H1 (cell line): ENCODE measurements around the gene ZNF225. TPM values are rescaled to one million over a fixed set of nuclear protein-coding genes. Genes with fewer than 3 reads are reported as not detected.

ENCODE experiments used
- CTCF ChIA-PET: fragments of 300-600 bp; sonication (Branson Sonifier 250); formaldehyde crosslinking; loops from one replicate; lab custom pipeline; 2021; ENCODE audit not compliant: partially characterized antibody; lab: Charles Lee
- POLR2A ChIA-PET: fragments of 300-600 bp; sonication (Branson Sonifier 250); formaldehyde crosslinking; loops from one replicate; lab custom pipeline; 2021; ENCODE audit warnings: inconsistent platforms; ENCODE audit not compliant: partially characterized antibody; lab: Charles Lee
- DNase-seq, 2 experiments: peaks; one replicate each; pipeline versions ENCODE4 v3.0.0 to v3.0.0-alpha.2; 2010 to 2022; ENCODE audit warnings: low spot score in 2 of 2, low read depth in 1 of 2, mixed read lengths in 1 of 2
- FAIRE-seq: peaks from 2 replicates; lab custom pipeline; 2011; peaks lifted over from hg19 to GRCh38; lab: Jason Lieb, UNC
- H2AFZ ChIP-seq: 2 replicates; pipeline ENCODE4 v1.8.1; 2012; ENCODE audit warnings: low read length, inconsistent platforms
- H2AK5ac ChIP-seq: 2 replicates; pipeline ENCODE4 v1.6.1; 2013; ENCODE audit warnings: low read depth, low read length
- H2BK120ac ChIP-seq: replicated peaks from 2 replicates; pipeline ENCODE3; 2013; ENCODE audit warnings: low read depth, low read length, inconsistent platforms
- H2BK12ac ChIP-seq: 2 replicates; pipeline ENCODE4 v1.6.1; 2013; ENCODE audit warnings: low read depth, low read length
- H2BK15ac ChIP-seq: 2 replicates; pipeline ENCODE4 v1.6.1; 2013; ENCODE audit warnings: low read length
- H2BK20ac ChIP-seq: 2 replicates; pipeline ENCODE4 v1.6.1; 2013; ENCODE audit warnings: low read length
- H2BK5ac ChIP-seq: 2 replicates; pipeline ENCODE4 v1.6.1; 2013; ENCODE audit warnings: low read depth, low read length
- H3K14ac ChIP-seq: 2 replicates; pipeline ENCODE4 v1.6.1; 2013; ENCODE audit warnings: inconsistent platforms; ENCODE audit not compliant: insufficient read length
- H3K18ac ChIP-seq: 2 replicates; pipeline ENCODE4 v1.6.1; 2013; ENCODE audit warnings: low read length; ENCODE audit errors: extremely low read depth
- H3K23ac ChIP-seq: 2 replicates; pipeline ENCODE4 v1.6.1; 2013; ENCODE audit warnings: inconsistent platforms; ENCODE audit not compliant: insufficient read length
- H3K23me2 ChIP-seq: 2 replicates; pipeline ENCODE4 v1.6.1; 2013; ENCODE audit warnings: low read depth, low read length
- H3K27ac ChIP-seq: 2 replicates; pipeline ENCODE4 v1.6.1; 2011; ENCODE audit warnings: low read depth, low read length, inconsistent platforms
- H3K27me3 ChIP-seq, 4 experiments: replicated peaks in 1 of 4; 1 replicate in 1 of 4; 2 replicates in 3 of 4; pipeline versions ENCODE4 v1.6.1 to v1.8.1; 2011 to 2013; ENCODE audit warnings: low read length in 3 of 4, mild to moderate bottlenecking in 3 of 4, inconsistent platforms in 2 of 4, mixed read lengths in 2 of 4, moderate library complexity in 1 of 4; ENCODE audit not compliant: control insufficient read depth in 3 of 4, insufficient read depth in 3 of 4; ENCODE audit errors: extremely low read depth in 1 of 4
- H3K36me3 ChIP-seq, 4 experiments: 2 replicates each; pipeline versions ENCODE4 v1.6.1 to v1.8.1; 2011 to 2013; ENCODE audit warnings: mild to moderate bottlenecking in 4 of 4, low read length in 3 of 4, moderate library complexity in 2 of 4, control low read depth in 1 of 4, inconsistent platforms in 1 of 4; ENCODE audit not compliant: insufficient read depth in 4 of 4, control insufficient read depth in 2 of 4
- H3K4ac ChIP-seq: replicated peaks from 2 replicates; pipeline ENCODE3; 2013; ENCODE audit warnings: low read length, low read depth, mixed read lengths, inconsistent platforms; ENCODE audit not compliant: insufficient read length
- H3K4me1 ChIP-seq, 4 experiments: replicated peaks in 1 of 4; 1 replicate in 1 of 4; 2 replicates in 3 of 4; pipeline versions ENCODE4 v1.6.1 to v1.8.1; 2011 to 2013; ENCODE audit warnings: low read length in 3 of 4, inconsistent platforms in 2 of 4, mixed read lengths in 1 of 4; ENCODE audit not compliant: insufficient read depth in 4 of 4, control insufficient read depth in 3 of 4
- H3K4me2 ChIP-seq, 2 experiments: 2 replicates each; pipeline versions ENCODE4 v1.6.1 to v1.8.1; 2011 to 2013; ENCODE audit warnings: low read depth in 2 of 2, low read length in 2 of 2, control low read depth in 1 of 2, inconsistent platforms in 1 of 2, mild to moderate bottlenecking in 1 of 2; ENCODE audit not compliant: insufficient read depth in 1 of 2
- H3K4me3 ChIP-seq, 4 experiments: fragments of 200-600, 300-600 bp in 1 of 4; sonication (generic), shearing (Covaris generic), sonication (Bioruptor Twin) in 1 of 4; 2 replicates each; pipeline versions ENCODE4 v1.5.1 to v1.8.1; 2011 to 2016; ENCODE audit warnings: low read length in 4 of 4, low read depth in 3 of 4, control low read depth in 2 of 4, inconsistent platforms in 2 of 4, mild to moderate bottlenecking in 2 of 4, mixed read lengths in 1 of 4, moderate library complexity in 1 of 4; ENCODE audit not compliant: insufficient read depth in 2 of 4; ENCODE audit errors: extremely low read depth in 1 of 4
- H3K56ac ChIP-seq: replicated peaks from 2 replicates; pipeline ENCODE3; 2013; ENCODE audit warnings: low read depth, mild to moderate bottlenecking, mixed read lengths, low read length, inconsistent platforms; ENCODE audit not compliant: insufficient read length
- H3K79me1 ChIP-seq: 2 replicates; pipeline ENCODE4 v1.6.1; 2013; ENCODE audit warnings: low read depth, low read length, control low read depth
- H3K79me2 ChIP-seq, 2 experiments: 2 replicates each; pipeline versions ENCODE4 v1.6.1 to v1.8.1; 2012 to 2013; ENCODE audit warnings: low read length in 2 of 2, mild to moderate bottlenecking in 2 of 2, inconsistent platforms in 1 of 2; ENCODE audit not compliant: insufficient read depth in 2 of 2, control insufficient read depth in 1 of 2
- H3K9ac ChIP-seq, 4 experiments: replicated peaks in 1 of 4; 1 replicate in 1 of 4; 2 replicates in 3 of 4; pipeline versions ENCODE4 v1.6.1 to v1.8.1; 2011 to 2013; ENCODE audit warnings: low read depth in 3 of 4, low read length in 3 of 4, control low read depth in 2 of 4, mild to moderate bottlenecking in 2 of 4, moderate library complexity in 2 of 4, inconsistent platforms in 1 of 4; ENCODE audit errors: extremely low read depth in 1 of 4
- H3K9me3 ChIP-seq, 2 experiments: 2 replicates each; pipeline versions ENCODE4 v1.6.1 to v1.8.1; 2012 to 2013; ENCODE audit warnings: mild to moderate bottlenecking in 2 of 2, moderate library complexity in 2 of 2, control low read depth in 1 of 2, inconsistent platforms in 1 of 2, low read depth in 1 of 2, low read length in 1 of 2, mixed read lengths in 1 of 2; ENCODE audit not compliant: insufficient read depth in 2 of 2
- H4K20me1 ChIP-seq, 2 experiments: replicated peaks in 1 of 2; 2 replicates each; pipeline versions ENCODE3 to v1.8.1; 2011 to 2013; ENCODE audit warnings: inconsistent platforms in 2 of 2, low read length in 2 of 2, mild to moderate bottlenecking in 1 of 2; ENCODE audit not compliant: insufficient read depth in 2 of 2, control insufficient read depth in 1 of 2
- H4K5ac ChIP-seq: 2 replicates; pipeline ENCODE4 v1.6.1; 2013; ENCODE audit warnings: low read length, low read depth, mixed read lengths, inconsistent platforms; ENCODE audit not compliant: insufficient read length
- H4K8ac ChIP-seq: 2 replicates; pipeline ENCODE4 v1.8.0; 2013; ENCODE audit warnings: mild to moderate bottlenecking, moderate library complexity, low read length, inconsistent platforms; ENCODE audit not compliant: insufficient read depth; ENCODE audit errors: extremely low read depth
- H4K91ac ChIP-seq: replicated peaks from 2 replicates; pipeline ENCODE3; 2013; ENCODE audit warnings: low read length, mixed read lengths, inconsistent platforms; ENCODE audit not compliant: insufficient read length
- CTBP2 ChIP-seq: IDR thresholded peaks from 2 replicates; pipeline ENCODE4 v1.7.0; 2011; ENCODE audit warnings: borderline replicate concordance, mild to moderate bottlenecking, moderate library complexity, mixed read lengths, low read length; ENCODE audit not compliant: insufficient read depth, insufficient read length
- GTF2F1 ChIP-seq: IDR thresholded peaks from 2 replicates; pipeline ENCODE4 v1.6.1; 2012; ENCODE audit warnings: low read depth, low read length, improper control_type of control experiment, borderline replicate concordance
- MAX ChIP-seq: IDR thresholded peaks from 2 replicates; pipeline ENCODE4 v1.6.1; 2012; ENCODE audit warnings: inconsistent platforms
- POLR2A ChIP-seq, 2 experiments: IDR thresholded peaks; 1 replicate in 1 of 2; 2 replicates in 1 of 2; pipeline ENCODE4 v1.6.1; 2011; ENCODE audit warnings: low read depth in 2 of 2, low read length in 2 of 2, mild to moderate bottlenecking in 2 of 2; ENCODE audit errors: control extremely low read depth in 1 of 2
- POLR2AphosphoS5 ChIP-seq: IDR thresholded peaks from 2 replicates; pipeline ENCODE4 v1.6.1; 2011; ENCODE audit warnings: low read depth, low read length
- SRF ChIP-seq: IDR thresholded peaks from 2 replicates; pipeline ENCODE4 v1.6.1; 2011; ENCODE audit warnings: mild to moderate bottlenecking, low read depth, low read length, moderate library complexity
- ZNF274 ChIP-seq: IDR thresholded peaks from 2 replicates; pipeline ENCODE4 v1.7.0; 2012; ENCODE audit warnings: low read length, borderline replicate concordance; ENCODE audit errors: extremely low read depth
- WGBS, 2 experiments: shearing (Covaris generic) in 1 of 2; methylation state at CpG; one replicate each; pipeline versions ENCODE4 v1.1.6 to v1.1.7; 2013 to 2015; ENCODE audit warnings: low lambda C conversion rate in 2 of 2, mixed read lengths in 2 of 2, inconsistent platforms in 1 of 2, low coverage in 1 of 2, missing lambda C conversion rate in 1 of 2; ENCODE audit not compliant: insufficient replicate concordance in 2 of 2, insufficient coverage in 1 of 2, insufficient read length in 1 of 2; ENCODE audit errors: extremely low coverage in 1 of 2, missing lambda C conversion rate in 1 of 2; 5-methylcytosine and 5-hydroxymethylcytosine counted together
- polyA plus RNA-seq, 7 experiments: library from polyadenylated mRNA; depleted of rRNA in 3 of 7; stranded (reverse) in 5 of 7; unstranded in 2 of 7; fragments of >200 nt in 5 of 7; fragments of 200-250 nt in 2 of 7; gene quantifications; 1 replicate in 5 of 7; 2 replicates in 1 of 7; 4 replicates in 1 of 7; pipeline versions ENCODE4 v1.2.1 to v1.2.3, GENCODE V29; 2011 to 2013; ENCODE audit warnings: missing spikeins in 2 of 7, mixed read lengths in 2 of 7
- total RNA-seq: library from RNA; stranded (reverse); fragmentation: NEBNext Ultra II Directional; extraction: Animal tissue kit (Norgen Biotek cat#: 25700); gene quantifications from 2 replicates; pipeline ENCODE4 v1.2.1, GENCODE V29; 2021

ZNF225 gene
- total and polyA plus RNA-seq, 2 of the 8 experiments (the other 6 are each of a cell fraction or from before 2014, with no cell fraction given) = 0.98 to 5.0 TPM

- CTCF ChIA-PET = no interaction called here
- no peaks in the 10 kb centered on the region; a peak in 1 of 4 replicates for H3K79me2 ChIP-seq
- no peak overlapping the region for H2AK5ac ChIP-seq
- H3K9ac ChIP-seq = no peak overlapping the region
- no peak overlapping the region for H2BK120ac ChIP-seq
- no peak overlapping the region for H2BK12ac ChIP-seq
- DNase-seq (no peak), FAIRE-seq (no peak)
- 88% methylated on average over 2 of the region's 2 CpGs; no CpG with 5 or more reads in 1 of the 2 experiments for WGBS, 2 experiments
- H3K36me3 ChIP-seq = peaks cover 0 to 2% (median 1%) of the 10 kb centered on the region in 4 experiments; a peak in 2 of 8 replicates
- H3K4me2 ChIP-seq = no peak overlapping the region
- no peak overlapping the region for H3K56ac ChIP-seq
- peaks cover 9% of the 10 kb centered on the region for H3K23me2 ChIP-seq
- peaks cover 0 to 1% (median 0%) of the 10 kb centered on the region in 4 experiments; a peak in 1 of 7 replicates for H3K4me1 ChIP-seq
- peaks cover 0 to 5% (median 2%) of the 10 kb centered on the region in 4 experiments; a peak in 3 of 7 replicates for H3K27me3 ChIP-seq
- H2BK20ac ChIP-seq = no peak overlapping the region
- POLR2A ChIA-PET = no interaction called here
- H3K79me1 ChIP-seq = no peaks in the 10 kb centered on the region; the same call in 1 of the 2 replicates
- no peak overlapping the region for H3K4ac ChIP-seq
- no peaks in the 10 kb centered on the region for H4K20me1 ChIP-seq
- no peaks in the 10 kb centered on the region for H3K9me3 ChIP-seq
- H2BK15ac ChIP-seq = no peak overlapping the region
- TF ChIP-seq SRF (no peak), CTBP2 (no peak), ZNF274 (no peak), MAX (no peak), GTF2F1 (no peak), POLR2AphosphoS5 (no peak), POLR2A (IDR thresholded peaks at IDR 0.05; ENCODE audit: control extremely low read depth in 1 of 2, low read depth in 2 of 2, low read length in 2 of 2) (no peak)
- no peak overlapping the region for H2BK5ac ChIP-seq
- no peak overlapping the region for H3K23ac ChIP-seq
- H3K14ac ChIP-seq = no peak overlapping the region
- H4K5ac ChIP-seq = no peak overlapping the region
- H3K18ac ChIP-seq = no peak overlapping the region
- no peak overlapping the region for H4K91ac ChIP-seq
- no peak overlapping the region for H3K27ac ChIP-seq
- H3K4me3 ChIP-seq = no peak overlapping the region
- no peak overlapping the region for H2AFZ ChIP-seq
- no peak overlapping the region for H4K8ac ChIP-seq
Observed at GRCh38 chr19:44076325-44076724, 36.9 kb upstream of the ZNF225 start.
